Spleen (tissue), 7 donors: ENCODE measurements around the gene SLC25A6.

ENCODE experiments used
- POLR2A ChIP-seq, 3 donors: fragments of 450-650 bp; IDR thresholded peaks; one replicate each; pipeline ENCODE4 v1.5.1; 2017; ENCODE audit warnings: antibody characterized with exemption in 3 of 3, mild to moderate bottlenecking in 1 of 3
- POLR2AphosphoS5 ChIP-seq, 3 donors: sonication (generic); formaldehyde crosslinking; IDR thresholded peaks; one replicate each; pipeline ENCODE4 v1.5.1; 2017; ENCODE audit warnings: antibody characterized with exemption in 3 of 3
- TF ChIP-seq, protein P1 (sequence below), 11 experiments: fragments of 200-600 bp in 7 of 11; fragments of 450-650 bp in 4 of 11; sonication (generic) in 4 of 11; IDR thresholded peaks in 8 of 11; conservative IDR thresholded peaks in 3 of 11; 1 replicate in 7 of 11; 2 replicates in 4 of 11; pipeline versions ENCODE4 v1.4.0 to v1.8.0; 2016 to 2021; ENCODE audit warnings: antibody characterized with exemption in 11 of 11, inconsistent platforms in 4 of 11, mild to moderate bottlenecking in 1 of 11
- donor health status: DM: no; HTN: no; CAD: no; lungs with moderate emphysema.
- donor health status: DM: no; HTN: no; CAD: no.
- donor health status: DM: no; HTN: no; CAD: no.

DNA sequence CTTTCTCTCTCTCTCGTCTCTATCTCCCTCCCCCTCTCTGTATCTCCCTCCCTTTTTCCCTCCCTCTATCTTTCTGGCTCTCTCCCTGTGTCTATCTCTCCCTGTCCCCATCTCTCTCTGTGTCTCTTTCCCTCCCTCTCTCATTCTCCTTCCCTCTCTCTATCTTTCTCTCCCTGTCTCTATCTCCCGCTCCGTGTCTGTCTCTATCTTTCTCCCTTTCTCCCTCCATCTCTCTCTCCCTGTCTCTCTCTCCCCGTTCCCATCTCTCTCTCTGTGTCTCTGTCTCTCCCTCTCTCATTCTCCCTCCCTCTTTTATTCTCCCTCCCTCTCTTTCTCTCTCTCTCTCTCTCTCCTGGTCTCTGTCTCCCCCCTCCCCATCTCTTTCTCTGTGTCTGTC is 32.4 kb downstream of the SLC25A6 start:
- TF ChIP-seq, protein P1, sequence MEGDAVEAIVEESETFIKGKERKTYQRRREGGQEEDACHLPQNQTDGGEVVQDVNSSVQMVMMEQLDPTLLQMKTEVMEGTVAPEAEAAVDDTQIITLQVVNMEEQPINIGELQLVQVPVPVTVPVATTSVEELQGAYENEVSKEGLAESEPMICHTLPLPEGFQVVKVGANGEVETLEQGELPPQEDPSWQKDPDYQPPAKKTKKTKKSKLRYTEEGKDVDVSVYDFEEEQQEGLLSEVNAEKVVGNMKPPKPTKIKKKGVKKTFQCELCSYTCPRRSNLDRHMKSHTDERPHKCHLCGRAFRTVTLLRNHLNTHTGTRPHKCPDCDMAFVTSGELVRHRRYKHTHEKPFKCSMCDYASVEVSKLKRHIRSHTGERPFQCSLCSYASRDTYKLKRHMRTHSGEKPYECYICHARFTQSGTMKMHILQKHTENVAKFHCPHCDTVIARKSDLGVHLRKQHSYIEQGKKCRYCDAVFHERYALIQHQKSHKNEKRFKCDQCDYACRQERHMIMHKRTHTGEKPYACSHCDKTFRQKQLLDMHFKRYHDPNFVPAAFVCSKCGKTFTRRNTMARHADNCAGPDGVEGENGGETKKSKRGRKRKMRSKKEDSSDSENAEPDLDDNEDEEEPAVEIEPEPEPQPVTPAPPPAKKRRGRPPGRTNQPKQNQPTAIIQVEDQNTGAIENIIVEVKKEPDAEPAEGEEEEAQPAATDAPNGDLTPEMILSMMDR (IDR thresholded peaks at IDR 0.05 in 8 of 11, conservative IDR thresholded peaks at IDR 0.05 in 3 of 11): no peak
- no peak for TF ChIP-seq POLR2A (IDR thresholded peaks at IDR 0.05)
- no peak for TF ChIP-seq POLR2AphosphoS5 (IDR thresholded peaks at IDR 0.05)
